ENCODE measurements around the gene VGLL4.

VGLL4 gene

DNA sequence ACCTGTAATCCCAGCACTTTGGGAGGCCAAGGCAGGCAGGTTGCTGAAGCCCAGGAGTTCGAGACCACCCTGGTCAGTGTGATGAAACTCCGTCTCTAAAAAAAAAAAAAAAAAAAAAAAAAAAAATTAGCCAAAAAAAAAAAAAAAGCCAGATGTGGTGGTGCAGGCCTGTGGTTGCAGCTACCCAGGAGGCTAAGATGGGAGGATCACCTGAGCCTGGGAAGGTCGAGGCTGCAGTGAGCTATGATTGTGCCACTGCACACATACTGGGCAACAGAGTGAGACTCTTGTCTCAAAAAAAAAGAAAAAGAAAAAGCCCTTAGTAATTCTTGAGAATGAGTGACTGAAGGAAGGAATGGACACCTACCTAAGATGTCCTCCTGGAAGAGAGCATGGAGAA lies 105.1 kb downstream of the VGLL4 start:
- Histone ChIP-seq H3K4me1 (no peaks in the 10 kb centered on the region), H2AFZ (no peak overlapping the region), H3K9ac (no peak overlapping the region), H3K79me2 (no peaks in the 10 kb centered on the region), H3K9me3 (ENCODE audit: control insufficient read depth, low read length) (no peaks in the 10 kb centered on the region), H3K36me3 (ENCODE audit: control insufficient read depth, insufficient read depth, low read length) (no peaks in the 10 kb centered on the region), H3K4me2 (ENCODE audit: low read length) (no peak overlapping the region), H3K4me3 (ENCODE audit: low read depth, low read length) (no peak overlapping the region), H3K27me3 (ENCODE audit: control insufficient read depth, insufficient read depth, low read length) (no peaks in the 10 kb centered on the region), H3K27ac (no peak overlapping the region)
- TF ChIP-seq, protein P1, sequence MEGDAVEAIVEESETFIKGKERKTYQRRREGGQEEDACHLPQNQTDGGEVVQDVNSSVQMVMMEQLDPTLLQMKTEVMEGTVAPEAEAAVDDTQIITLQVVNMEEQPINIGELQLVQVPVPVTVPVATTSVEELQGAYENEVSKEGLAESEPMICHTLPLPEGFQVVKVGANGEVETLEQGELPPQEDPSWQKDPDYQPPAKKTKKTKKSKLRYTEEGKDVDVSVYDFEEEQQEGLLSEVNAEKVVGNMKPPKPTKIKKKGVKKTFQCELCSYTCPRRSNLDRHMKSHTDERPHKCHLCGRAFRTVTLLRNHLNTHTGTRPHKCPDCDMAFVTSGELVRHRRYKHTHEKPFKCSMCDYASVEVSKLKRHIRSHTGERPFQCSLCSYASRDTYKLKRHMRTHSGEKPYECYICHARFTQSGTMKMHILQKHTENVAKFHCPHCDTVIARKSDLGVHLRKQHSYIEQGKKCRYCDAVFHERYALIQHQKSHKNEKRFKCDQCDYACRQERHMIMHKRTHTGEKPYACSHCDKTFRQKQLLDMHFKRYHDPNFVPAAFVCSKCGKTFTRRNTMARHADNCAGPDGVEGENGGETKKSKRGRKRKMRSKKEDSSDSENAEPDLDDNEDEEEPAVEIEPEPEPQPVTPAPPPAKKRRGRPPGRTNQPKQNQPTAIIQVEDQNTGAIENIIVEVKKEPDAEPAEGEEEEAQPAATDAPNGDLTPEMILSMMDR (IDR thresholded peaks at IDR 0.05) = no peak

- TF ChIP-seq, protein P1 (IDR thresholded peaks at IDR 0.05) = no peak
- Histone ChIP-seq H3K4me2 (ENCODE audit: low read length) (no peak overlapping the region), H3K36me3 (ENCODE audit: control insufficient read depth, insufficient read depth, low read length) (no peaks in the 10 kb centered on the region), H3K4me3 (ENCODE audit: low read depth, low read length) (no peak overlapping the region), H3K79me2 (no peaks in the 10 kb centered on the region), H3K4me1 (no peaks in the 10 kb centered on the region), H3K9me3 (ENCODE audit: control insufficient read depth, low read length) (no peaks in the 10 kb centered on the region), H2AFZ (no peak overlapping the region), H3K27me3 (ENCODE audit: control insufficient read depth, insufficient read depth, low read length) (no peaks in the 10 kb centered on the region), H3K27ac (no peak overlapping the region), H3K9ac (no peak overlapping the region)
These were observed 106.6 kb downstream of the VGLL4 start for GRCh38 chr3:11536936-11537612.

DNA sequence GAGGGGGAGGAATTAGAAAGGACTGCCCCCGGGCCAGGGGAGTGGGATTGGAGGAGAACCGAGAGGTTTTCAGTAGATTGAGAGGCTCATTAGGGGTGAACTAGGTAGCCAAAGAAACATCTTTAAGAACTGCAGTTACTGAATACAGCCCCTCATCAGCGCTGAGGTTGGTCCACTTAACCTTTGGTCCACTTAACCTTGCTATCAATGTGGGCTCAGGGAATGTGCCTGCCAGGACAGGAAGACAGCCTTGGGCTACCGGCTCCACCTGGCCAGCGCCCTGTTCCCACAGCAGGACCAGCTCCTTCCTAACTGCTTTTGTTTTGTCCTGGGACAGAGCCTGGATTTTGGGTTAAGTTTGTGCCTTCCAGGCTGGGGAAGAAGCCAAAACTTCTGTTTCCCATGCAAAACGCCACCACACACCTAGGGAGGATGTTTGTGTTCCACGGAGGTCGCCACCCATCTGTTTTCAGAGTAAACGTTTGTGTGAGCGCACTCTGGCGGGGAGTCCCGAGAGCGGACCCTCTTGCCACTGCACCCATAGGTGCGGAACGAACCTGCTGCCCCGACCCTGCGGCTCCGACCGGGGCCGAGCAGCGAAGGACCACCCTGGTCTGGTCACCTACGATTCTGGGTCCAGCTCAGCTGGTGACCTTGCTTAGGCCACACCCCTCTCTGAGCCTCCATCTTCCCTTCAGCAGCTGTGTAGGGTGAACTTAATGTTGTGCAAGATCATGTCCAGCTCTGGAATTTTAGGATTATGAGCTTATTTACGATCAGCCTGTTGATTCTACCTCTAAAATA lies 107.4 kb downstream of the VGLL4 start:
- Histone ChIP-seq H3K9me3 (ENCODE audit: control insufficient read depth, low read length) (no peaks in the 10 kb centered on the region), H3K4me2 (ENCODE audit: low read length) (no peak overlapping the region), H3K9ac (no peak overlapping the region), H3K79me2 (peaks cover 2% of the 10 kb centered on the region), H3K36me3 (ENCODE audit: control insufficient read depth, insufficient read depth, low read length) (no peaks in the 10 kb centered on the region), H3K4me3 (ENCODE audit: low read depth, low read length) (no peak overlapping the region), H3K27ac (no peak overlapping the region), H3K27me3 (ENCODE audit: control insufficient read depth, insufficient read depth, low read length) (no peaks in the 10 kb centered on the region), H2AFZ (no peak overlapping the region), H3K4me1 (no peaks in the 10 kb centered on the region)
- TF ChIP-seq, protein P1 (IDR thresholded peaks at IDR 0.05) = no peak

- no peak overlapping the region for H2AFZ ChIP-seq
These were observed 108.3 kb downstream of the VGLL4 start for GRCh38 chr3:11535243-11535960.

More at GRCh38 chr3:11535243-11535960, 108.3 kb downstream of the VGLL4 start:
- no peak overlapping the region for H3K9ac ChIP-seq
- H3K27ac ChIP-seq = no peak overlapping the region
- peaks cover 2% of the 10 kb centered on the region for H3K79me2 ChIP-seq
- no peaks in the 10 kb centered on the region for H3K27me3 ChIP-seq (ENCODE audit: control insufficient read depth, insufficient read depth, low read length)
- no peaks in the 10 kb centered on the region for H3K9me3 ChIP-seq (ENCODE audit: control insufficient read depth, low read length)
- no peaks in the 10 kb centered on the region for H3K36me3 ChIP-seq (ENCODE audit: control insufficient read depth, insufficient read depth, low read length)
- no peak overlapping the region for H3K4me2 ChIP-seq (ENCODE audit: low read length)
- no peaks in the 10 kb centered on the region for H3K4me1 ChIP-seq
- TF ChIP-seq, protein P1 (IDR thresholded peaks at IDR 0.05) = no peak
- no peak overlapping the region for H3K4me3 ChIP-seq (ENCODE audit: low read depth, low read length)
